Spleen (tissue), 11 donors: Measurements from ENCODE around the gene AMN1. TPM values are rescaled to one million over a fixed set of nuclear protein-coding genes. Genes with fewer than 3 reads are reported as not detected.
"Not testable (repeated sequence)": the region's sequence is repeated elsewhere in the genome, so short reads cannot be mapped to it uniquely, and the experiment has no call there.

Experiments
- DNase-seq: peaks from one replicate; pipeline ENCODE4 v3.0.0-alpha.2; 2020
- H3K27ac ChIP-seq, 8 donors: fragments of 200-600 bp; sonication (generic) in 7 of 8; 1 replicate in 4 of 8; 2 replicates in 4 of 8; pipeline versions ENCODE4 v1.5.0 to v1.8.0; 2016 to 2021; ENCODE audit warnings: inconsistent platforms in 4 of 8, mild to moderate bottlenecking in 4 of 8, moderate library complexity in 1 of 8
- H3K27me3 ChIP-seq, 7 donors: fragments of 200-600 bp; sonication (generic) in 6 of 7; replicated peaks in 1 of 7; 1 replicate in 4 of 7; 2 replicates in 3 of 7; pipeline versions ENCODE4 v1.5.0 to v1.8.0; 2016 to 2021; ENCODE audit warnings: inconsistent platforms in 3 of 7, mild to moderate bottlenecking in 1 of 7
- H3K36me3 ChIP-seq, 6 donors: fragments of 200-600 bp; sonication (generic) in 5 of 6; 1 replicate in 4 of 6; 2 replicates in 2 of 6; pipeline versions ENCODE4 v1.5.0 to v1.8.0; 2016 to 2021; ENCODE audit warnings: inconsistent platforms in 2 of 6
- H3K4me1 ChIP-seq, 6 donors: fragments of 200-600 bp; sonication (generic) in 5 of 6; 1 replicate in 3 of 6; 2 replicates in 3 of 6; pipeline versions ENCODE4 v1.5.0 to v1.8.0; 2016 to 2021; ENCODE audit warnings: inconsistent platforms in 3 of 6
- H3K4me3 ChIP-seq, 8 donors: fragments of 200-600 bp; sonication (generic) in 7 of 8; 1 replicate in 4 of 8; 2 replicates in 4 of 8; pipeline versions ENCODE4 v1.5.0 to v1.8.0; 2016 to 2021; ENCODE audit warnings: inconsistent platforms in 4 of 8, mild to moderate bottlenecking in 4 of 8, moderate library complexity in 2 of 8
- H3K9me3 ChIP-seq, 8 donors: fragments of 200-600 bp; sonication (generic) in 7 of 8; 1 replicate in 4 of 8; 2 replicates in 4 of 8; pipeline versions ENCODE4 v1.5.0 to v1.8.0; 2016 to 2021; ENCODE audit warnings: inconsistent platforms in 4 of 8
- POLR2A ChIP-seq, 3 donors: fragments of 450-650 bp; IDR thresholded peaks; one replicate each; pipeline ENCODE4 v1.5.1; 2017; ENCODE audit warnings: antibody characterized with exemption in 3 of 3, mild to moderate bottlenecking in 1 of 3
- POLR2AphosphoS5 ChIP-seq, 3 donors: sonication (generic); formaldehyde crosslinking; IDR thresholded peaks; one replicate each; pipeline ENCODE4 v1.5.1; 2017; ENCODE audit warnings: antibody characterized with exemption in 3 of 3
- WGBS, 5 donors: extraction: QIAGEN DNeasy Blood & Tissue Kit in 3 of 5; methylation state at CpG; one replicate each; pipeline versions ENCODE4 v1.1.5 to v1.1.7; 2013 to 2018; 5-methylcytosine and 5-hydroxymethylcytosine counted together
- intact Hi-C: fragments of 100-400 bp; cut with DNase I; formaldehyde crosslinking; loops from one replicate; pipeline ENCODE4 v1.15.0; 2023; ENCODE audit warnings: low total_unique reads
- polyA plus RNA-seq, 3 donors: library from polyadenylated mRNA; stranded (reverse); fragments of 200-250 nt; gene quantifications; one replicate each; pipeline ENCODE4 v1.2.1, GENCODE V29; 2013
- total RNA-seq, 7 donors: library from RNA; depleted of rRNA in 3 of 7; stranded (reverse); fragments of >200 nt in 3 of 7; fragmentation: NEBNext Ultra II Directional in 4 of 7; extraction: Animal tissue kit (Norgen Biotek cat#: 25700) in 4 of 7; gene quantifications; one replicate each; pipeline versions ENCODE4 v1.1.0 to v1.2.1, GENCODE V29; 2016 to 2021
- TF ChIP-seq, protein P1 (sequence below), 11 experiments: fragments of 200-600 bp in 7 of 11; fragments of 450-650 bp in 4 of 11; sonication (generic) in 4 of 11; IDR thresholded peaks in 8 of 11; conservative IDR thresholded peaks in 3 of 11; 1 replicate in 7 of 11; 2 replicates in 4 of 11; pipeline versions ENCODE4 v1.4.0 to v1.8.0; 2016 to 2021; ENCODE audit warnings: antibody characterized with exemption in 11 of 11, inconsistent platforms in 4 of 11, mild to moderate bottlenecking in 1 of 11
- donor health status: healthy with polysubstance abuse.
- donor health status: DM: no; HTN: no; CAD: no; lungs with moderate emphysema.
- donor health status: DM: no; HTN: no; CAD: no.
- donor health status: Bipolar disorder and iron deficiency.
- donor health status: healthy.
- donor health status: DM: no; HTN: no; CAD: no.
- donor health status: DM: yes; HTN: yes; CAD: no.

The AMN1 gene
- total and polyA plus RNA-seq, 10 donors: 12.9 to 27.4 (median 16.1) TPM

DNA sequence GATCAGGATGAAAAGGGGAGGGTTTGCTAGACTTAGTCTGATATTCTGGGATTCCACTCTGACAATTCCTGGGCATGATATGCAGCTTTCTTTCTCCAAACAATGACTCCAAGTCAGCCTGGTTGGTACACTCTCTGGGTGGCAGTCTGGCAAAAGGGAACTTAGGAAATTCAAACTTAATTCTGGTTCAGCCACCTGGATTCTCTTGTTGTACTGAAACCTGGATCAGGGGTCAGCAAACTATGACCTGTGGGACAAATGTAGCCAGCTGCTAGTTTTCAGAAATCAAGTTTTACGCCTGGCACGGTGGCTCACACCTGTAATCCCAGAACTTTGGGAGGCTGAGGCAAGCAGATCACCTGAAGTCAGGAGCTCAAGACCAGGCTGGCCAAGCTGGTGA is 6.2 kb downstream of the AMN1 start:
- TF ChIP-seq, protein P1, sequence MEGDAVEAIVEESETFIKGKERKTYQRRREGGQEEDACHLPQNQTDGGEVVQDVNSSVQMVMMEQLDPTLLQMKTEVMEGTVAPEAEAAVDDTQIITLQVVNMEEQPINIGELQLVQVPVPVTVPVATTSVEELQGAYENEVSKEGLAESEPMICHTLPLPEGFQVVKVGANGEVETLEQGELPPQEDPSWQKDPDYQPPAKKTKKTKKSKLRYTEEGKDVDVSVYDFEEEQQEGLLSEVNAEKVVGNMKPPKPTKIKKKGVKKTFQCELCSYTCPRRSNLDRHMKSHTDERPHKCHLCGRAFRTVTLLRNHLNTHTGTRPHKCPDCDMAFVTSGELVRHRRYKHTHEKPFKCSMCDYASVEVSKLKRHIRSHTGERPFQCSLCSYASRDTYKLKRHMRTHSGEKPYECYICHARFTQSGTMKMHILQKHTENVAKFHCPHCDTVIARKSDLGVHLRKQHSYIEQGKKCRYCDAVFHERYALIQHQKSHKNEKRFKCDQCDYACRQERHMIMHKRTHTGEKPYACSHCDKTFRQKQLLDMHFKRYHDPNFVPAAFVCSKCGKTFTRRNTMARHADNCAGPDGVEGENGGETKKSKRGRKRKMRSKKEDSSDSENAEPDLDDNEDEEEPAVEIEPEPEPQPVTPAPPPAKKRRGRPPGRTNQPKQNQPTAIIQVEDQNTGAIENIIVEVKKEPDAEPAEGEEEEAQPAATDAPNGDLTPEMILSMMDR (IDR thresholded peaks at IDR 0.05 in 8 of 11, conservative IDR thresholded peaks at IDR 0.05 in 3 of 11): no peak
- TF ChIP-seq POLR2AphosphoS5 (IDR thresholded peaks at IDR 0.05) (no peak), POLR2A (IDR thresholded peaks at IDR 0.05) (no peak)
- peaks cover 0 to 27% (median under 1%) of the 10 kb centered on the region in 8 donors for H3K9me3 ChIP-seq
- DNase-seq: no peak
- H3K27me3 ChIP-seq: no peaks in the 10 kb centered on the region
- 84 to 98% (median 94%) methylated on average over 2 of the region's 2 CpGs for WGBS, 5 donors
- H3K4me3 ChIP-seq: peak overlapping the region in 1 of 8 donors; percentile 12
- peaks cover 0 to 54% (median 15%) of the 10 kb centered on the region in 6 donors for H3K36me3 ChIP-seq
- intact Hi-C loops: loop anchor here (10.0 kb wide), 1 partner anchor 232 kb away; the partner anchor contains the start of gene RESF1
- H3K27ac ChIP-seq: peak overlapping the region in 4 of 8 donors; percentile 51 to 96 (median 63)
- peaks cover 10 to 71% (median 42%) of the 10 kb centered on the region in 6 donors for H3K4me1 ChIP-seq

DNA sequence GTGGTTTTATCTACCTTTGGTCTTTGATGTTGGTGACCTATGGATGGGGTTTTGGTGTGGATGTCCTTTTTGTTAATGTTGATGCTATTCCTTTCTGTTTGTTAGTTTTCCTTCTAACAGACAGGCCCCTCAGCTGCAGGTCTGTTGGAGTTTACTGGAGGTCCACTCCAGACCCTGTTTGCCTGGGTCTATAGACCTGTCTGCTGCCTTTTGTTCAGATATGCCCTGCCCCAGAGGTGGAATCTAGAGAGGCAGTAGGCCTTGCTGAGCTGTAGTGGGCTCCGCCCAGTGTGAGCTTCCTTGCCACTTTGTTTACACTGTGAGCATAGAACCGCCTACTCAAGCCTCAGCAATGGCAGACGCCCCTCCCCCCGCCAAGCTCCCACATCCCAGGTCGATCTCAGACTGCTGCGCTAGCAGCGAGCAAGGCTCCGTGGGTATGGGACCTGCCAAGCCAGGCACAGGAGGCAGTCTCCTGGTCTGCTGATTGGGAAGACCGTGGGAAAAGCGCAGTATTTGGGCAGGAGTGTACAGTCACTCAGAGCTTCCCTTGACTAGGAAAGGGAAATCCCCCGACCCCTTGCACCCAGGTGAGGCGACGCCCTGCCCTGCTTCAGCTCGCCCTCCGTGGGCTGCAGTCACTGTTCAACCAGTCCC is 10.2 kb downstream of the AMN1 start:
- H3K4me1 ChIP-seq: peaks cover 0 to 52% (median 26%) of the 10 kb centered on the region in 6 donors
- WGBS, 5 donors: 94 to 96% (median 95%) methylated on average over 9 to 15 of the region's 15 CpGs
- H3K27ac ChIP-seq, H3K27me3 ChIP-seq, DNase-seq, H3K4me3 ChIP-seq, intact Hi-C loops: not testable (repeated sequence)
- TF ChIP-seq POLR2AphosphoS5 (IDR thresholded peaks at IDR 0.05): peak in 1 of 3 donors; percentile 11
- H3K9me3 ChIP-seq: peaks cover 0 to 40% (median 4%) of the 10 kb centered on the region in 8 donors
- H3K36me3 ChIP-seq: peaks cover 0 to 62% (median 15%) of the 10 kb centered on the region in 6 donors

DNA sequence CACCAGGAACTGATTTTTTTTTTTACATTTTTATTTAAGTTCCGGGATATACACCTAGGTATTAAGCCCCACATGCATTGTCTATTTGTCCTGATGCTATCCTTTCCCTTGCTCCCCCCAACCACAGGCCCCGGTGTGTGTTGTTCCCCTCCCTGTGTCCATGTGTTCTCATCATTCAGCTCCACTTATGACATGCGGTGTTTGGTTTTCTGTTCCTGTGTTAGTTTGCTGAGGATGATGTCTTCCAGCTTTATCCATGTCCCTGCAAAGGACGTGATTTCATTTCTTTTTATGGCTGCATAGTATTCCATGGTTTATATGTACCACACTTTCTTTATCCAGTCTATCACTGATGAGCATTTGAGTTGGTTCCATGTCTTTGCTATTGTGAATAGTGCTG is 11.8 kb downstream of the AMN1 start:
- H3K27me3 ChIP-seq, DNase-seq, H3K4me3 ChIP-seq, intact Hi-C loops: not testable (repeated sequence)
- 75 to 99% (median 98%) methylated on average over 4 of the region's 4 CpGs for WGBS, 5 donors
- H3K9me3 ChIP-seq: peaks cover 0 to 48% (median 4%) of the 10 kb centered on the region in 8 donors
- H3K27ac ChIP-seq: peak overlapping the region in 1 of 8 donors; percentile 80
- peaks cover 0 to 58% (median 15%) of the 10 kb centered on the region in 6 donors for H3K36me3 ChIP-seq
- peaks cover 0 to 36% (median 17%) of the 10 kb centered on the region in 6 donors for H3K4me1 ChIP-seq

DNA sequence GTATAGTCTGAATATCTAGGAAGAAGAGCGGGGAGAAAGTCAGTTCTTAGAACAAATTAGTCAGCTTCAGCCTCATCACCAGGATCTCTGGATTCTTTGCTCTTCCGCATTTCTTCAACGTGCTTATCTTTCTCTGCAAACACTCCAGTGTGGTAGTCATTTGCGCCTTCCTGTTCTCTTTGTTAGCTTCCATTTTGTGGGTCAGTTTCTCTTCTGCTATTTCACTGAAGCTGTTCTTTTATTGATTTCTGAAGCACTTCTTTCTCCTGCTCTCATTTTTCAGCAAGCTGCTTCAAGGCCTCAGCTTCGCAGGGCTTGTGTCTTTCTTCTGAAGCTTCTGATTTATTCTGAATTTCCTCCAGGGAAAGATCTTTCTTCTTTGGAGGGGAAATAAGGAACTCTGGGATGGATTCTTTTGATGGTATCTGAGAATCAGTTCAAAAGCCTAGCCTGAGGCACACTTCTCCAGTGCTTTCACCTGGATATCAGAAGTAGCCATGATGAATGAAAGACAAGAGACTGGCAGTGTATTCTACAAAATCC is 13.5 kb downstream of the AMN1 start:
- peak overlapping the region; percentile 3 to 86 (median 76) for H3K27ac ChIP-seq
- H3K9me3 ChIP-seq: peaks cover 0 to 38% (median 4%) of the 10 kb centered on the region in 8 donors
- DNase-seq: no peak
- H3K4me3 ChIP-seq: peak overlapping the region in 1 of 8 donors; percentile 45
- H3K4me1 ChIP-seq: peaks cover 0 to 20% (median 10%) of the 10 kb centered on the region in 6 donors
- H3K36me3 ChIP-seq: peaks cover 0 to 45% (median 15%) of the 10 kb centered on the region in 6 donors
- 37 to 59% (median 51%) methylated on average over 5 of the region's 5 CpGs for WGBS, 5 donors
- intact Hi-C loops: no loop called here
- H3K27me3 ChIP-seq: no peaks in the 10 kb centered on the region
- peak in 1 of 3 donors; percentile 58 for TF ChIP-seq POLR2AphosphoS5 (IDR thresholded peaks at IDR 0.05)
- TF ChIP-seq POLR2A (IDR thresholded peaks at IDR 0.05): no peak

DNA sequence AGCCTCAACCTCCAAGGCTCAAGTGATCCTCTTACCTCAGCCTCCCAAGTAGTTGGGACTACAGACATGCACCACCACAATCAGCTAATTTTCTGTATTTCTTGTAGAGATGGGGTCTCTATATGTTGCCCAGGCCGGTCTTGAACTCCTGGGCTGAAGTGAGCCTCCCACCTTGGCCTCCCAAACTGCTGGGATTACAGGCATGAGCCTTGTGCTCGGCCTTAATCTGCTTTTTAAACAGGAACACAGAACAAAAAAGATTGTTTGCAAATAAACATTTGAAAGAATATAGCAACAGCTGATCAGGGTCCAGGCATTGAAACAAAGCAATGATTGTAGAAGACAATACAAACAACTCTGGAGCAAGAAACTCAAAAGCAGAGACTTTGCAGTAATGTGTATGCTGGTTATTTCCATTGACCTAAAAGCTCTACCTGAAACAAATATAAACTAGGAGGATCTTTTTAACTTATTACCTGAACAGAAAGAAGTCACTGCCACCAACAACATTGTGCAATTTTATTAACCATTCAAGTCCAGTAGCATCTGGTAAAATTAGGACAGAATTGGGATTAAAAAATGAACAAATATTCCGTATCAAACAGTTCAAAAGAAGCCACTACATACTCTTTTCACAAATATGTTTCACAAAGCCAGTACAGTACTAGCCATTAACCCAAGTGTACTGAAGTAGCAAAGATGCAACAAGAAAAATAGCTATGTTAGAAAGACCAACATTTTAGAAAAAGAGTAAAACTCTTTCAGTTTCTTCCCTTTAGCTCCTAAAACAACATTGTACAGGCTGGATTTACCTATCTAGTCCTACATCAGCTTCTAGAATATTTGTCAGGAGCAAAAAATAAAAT is 14.2 kb downstream of the AMN1 start:
- peak overlapping the region; percentile 3 to 86 (median 76) for H3K27ac ChIP-seq
- H3K4me3 ChIP-seq: peak overlapping the region in 1 of 8 donors; percentile 45
- peaks cover 0 to 38% (median 13%) of the 10 kb centered on the region in 6 donors for H3K36me3 ChIP-seq
- intact Hi-C loops: no loop called here
- H3K27me3 ChIP-seq: no peaks in the 10 kb centered on the region
- TF ChIP-seq, protein P1 (IDR thresholded peaks at IDR 0.05 in 8 of 11, conservative IDR thresholded peaks at IDR 0.05 in 3 of 11): no peak
- peaks cover 0 to 20% (median 10%) of the 10 kb centered on the region in 6 donors for H3K4me1 ChIP-seq
- 92 to 100% (median 95%) methylated on average over 3 of the region's 3 CpGs for WGBS, 5 donors
- no peak for DNase-seq
- peaks cover 0 to 39% (median 9%) of the 10 kb centered on the region in 8 donors for H3K9me3 ChIP-seq
